Hematopoietic multipotent progenitor cell (in vitro differentiated cells): ENCODE measurements around the gene ENG. TPM values are rescaled to one million over a fixed set of nuclear protein-coding genes. Genes with fewer than 3 reads are reported as not detected.
"Not testable (repeated sequence)": the region's sequence is repeated elsewhere in the genome, so short reads cannot be mapped to it uniquely, and the experiment has no call there.

Experiments used
- DNase-seq, 3 donors: peaks; one replicate each; pipeline ENCODE4 v3.0.0-alpha.2; 2011 to 2015; ENCODE audit warnings: low read depth in 2 of 3, low spot score in 2 of 3
- total RNA-seq: library from RNA; depleted of rRNA; stranded (reverse); fragments of >200 nt; gene quantifications from one replicate; pipeline ENCODE4 v1.2.3, GENCODE V29; 2012

Gene ENG
- total RNA-seq, 1 donor, result 17.5 TPM

- DNase-seq, result no peak
Observed at GRCh38 chr9:127846443-127847177, 7.8 kb downstream of the ENG start.

GRCh38 chr9:127845619-127846018, 8.8 kb downstream of the ENG start:
- not testable (repeated sequence) for DNase-seq

GRCh38 chr9:127844821-127845359, 9.6 kb downstream of the ENG start:
- DNase-seq, result no peak

GRCh38 chr9:127841087-127841835, 13.2 kb downstream of the ENG start:
- DNase-seq, result no peak

GRCh38 chr9:127838375-127839078, 15.9 kb downstream of the ENG start:
- DNase-seq, result no peak

GRCh38 chr9:127837346-127837745, 17.1 kb downstream of the ENG start:
- peak in 2 of 3 donors; percentile 29 to 58 for DNase-seq

- not testable (repeated sequence) for DNase-seq
Observed at GRCh38 chr9:127836561-127836960, 17.9 kb downstream of the ENG start.

GRCh38 chr9:127835991-127836516, 18.4 kb downstream of the ENG start:
- peak in 2 of 3 donors; percentile 83 to 87 for DNase-seq

GRCh38 chr9:127833555-127833954, 20.9 kb downstream of the ENG start:
- DNase-seq, result peak in 2 of 3 donors; percentile 31 to 61

GRCh38 chr9:127832248-127832647, 22.2 kb downstream of the ENG start:
- no peak for DNase-seq

GRCh38 chr9:127829205-127829906, 25.1 kb downstream of the ENG start:
- no peak for DNase-seq

- peak in 1 of 3 donors; percentile 28 for DNase-seq
Observed at GRCh38 chr9:127828262-127829031, 26.0 kb downstream of the ENG start.

GRCh38 chr9:127826253-127826913, 28.1 kb downstream of the ENG start:
- no peak for DNase-seq

GRCh38 chr9:127825319-127826051, 29.0 kb downstream of the ENG start:
- DNase-seq, result peak in 1 of 3 donors; percentile 23

GRCh38 chr9:127822108-127822507, 32.4 kb downstream of the ENG start:
- DNase-seq, result no peak

- no peak for DNase-seq
Observed at GRCh38 chr9:127818574-127818973, 35.9 kb downstream of the ENG start.

GRCh38 chr9:127817881-127818434, 36.5 kb downstream of the ENG start:
- no peak for DNase-seq

GRCh38 chr9:127816728-127817127, 37.7 kb downstream of the ENG start:
- no peak for DNase-seq
